GM19452 (cell line): ENCODE results near the gene ZNF585A.
"Not testable (repeated sequence)": the region's sequence is repeated elsewhere in the genome, so short reads cannot be mapped to it uniquely, and the experiment has no call there.

ENCODE experiments used
- ATAC-seq: cut with Tn5 transposase; IDR thresholded peaks from one replicate; pipeline ENCODE4 v1.9.1; 2021; ENCODE audit not compliant: unreplicated experiment

ZNF585A gene

DNA sequence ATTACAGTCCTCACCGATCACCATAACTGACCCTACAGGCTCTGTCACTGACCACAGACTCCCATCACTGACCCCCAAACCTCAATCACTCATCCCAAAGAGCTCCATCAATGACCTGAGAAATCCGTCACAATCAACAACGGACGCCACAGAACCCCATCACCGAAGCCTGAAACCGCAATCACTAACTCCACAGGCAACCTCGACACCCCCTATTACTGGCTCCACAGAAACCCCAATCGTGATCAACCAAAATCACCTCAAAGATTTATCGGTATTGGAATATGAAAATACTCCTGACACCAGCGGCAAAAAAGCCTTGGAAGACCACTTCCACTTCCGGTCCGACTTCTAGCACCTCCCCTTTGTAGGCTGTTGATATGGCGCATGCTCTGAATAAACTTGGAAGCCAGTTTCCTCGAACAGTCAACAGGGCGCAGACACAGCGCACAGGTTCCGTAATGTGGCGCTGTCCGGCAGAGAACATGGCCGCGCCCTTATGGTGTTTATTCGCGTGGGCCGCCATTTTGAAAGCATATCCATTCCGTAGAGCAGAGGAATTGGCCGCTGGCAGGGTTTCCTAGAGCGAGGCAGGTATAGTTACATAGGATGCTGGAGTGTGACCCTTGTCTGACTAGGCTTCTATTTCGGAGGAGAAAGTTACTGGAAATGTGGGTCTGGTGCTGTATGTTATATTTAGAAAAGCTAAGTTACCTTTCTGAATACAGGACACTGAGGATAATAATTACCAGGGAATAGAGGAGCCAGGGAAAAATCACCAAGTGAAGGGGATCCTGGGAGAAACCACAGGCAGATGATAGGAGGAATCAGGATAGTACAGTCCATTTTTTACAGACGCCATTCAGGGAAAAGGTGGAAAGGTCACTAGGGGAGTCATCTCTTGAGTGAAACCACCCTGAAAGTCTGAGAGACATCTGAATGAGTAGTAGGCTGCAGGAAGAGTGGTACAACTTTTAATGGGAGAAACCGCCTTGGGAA lies at the start of gene ZNF585A:
ZNF585A (minus strand) TSS at position 328 of the 999 bp plus-strand sequence. CDS start 2,785 bp downstream, outside the sequence.
- peak; percentile 99 for ATAC-seq

DNA sequence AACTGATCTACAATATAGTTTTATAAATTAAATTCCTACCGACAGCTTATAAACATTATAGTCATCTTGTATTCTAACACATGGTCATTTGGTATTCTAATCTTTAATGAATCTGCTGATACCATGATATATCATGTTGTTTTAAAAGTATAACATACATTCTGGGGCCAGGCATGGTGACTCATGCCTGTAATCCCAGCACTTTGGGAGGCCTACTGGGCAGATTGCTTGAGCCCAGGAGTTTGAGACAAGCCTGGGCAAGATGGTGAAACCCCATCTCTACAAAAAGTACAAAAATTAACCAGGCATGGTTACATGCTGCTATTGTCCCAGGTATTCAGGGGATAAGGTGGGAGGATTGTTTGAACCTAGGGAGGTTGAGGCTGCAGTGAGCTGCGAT lies 48.6 kb upstream of the ZNF585A start:
- no peak for ATAC-seq

GRCh38 chr19:37220383-37220782 lies 47.9 kb upstream of the ZNF585A start:
- ATAC-seq: no peak

- ATAC-seq: no peak
Measured at GRCh38 chr19:37218592-37218935, 46.1 kb upstream of the ZNF585A start.

DNA sequence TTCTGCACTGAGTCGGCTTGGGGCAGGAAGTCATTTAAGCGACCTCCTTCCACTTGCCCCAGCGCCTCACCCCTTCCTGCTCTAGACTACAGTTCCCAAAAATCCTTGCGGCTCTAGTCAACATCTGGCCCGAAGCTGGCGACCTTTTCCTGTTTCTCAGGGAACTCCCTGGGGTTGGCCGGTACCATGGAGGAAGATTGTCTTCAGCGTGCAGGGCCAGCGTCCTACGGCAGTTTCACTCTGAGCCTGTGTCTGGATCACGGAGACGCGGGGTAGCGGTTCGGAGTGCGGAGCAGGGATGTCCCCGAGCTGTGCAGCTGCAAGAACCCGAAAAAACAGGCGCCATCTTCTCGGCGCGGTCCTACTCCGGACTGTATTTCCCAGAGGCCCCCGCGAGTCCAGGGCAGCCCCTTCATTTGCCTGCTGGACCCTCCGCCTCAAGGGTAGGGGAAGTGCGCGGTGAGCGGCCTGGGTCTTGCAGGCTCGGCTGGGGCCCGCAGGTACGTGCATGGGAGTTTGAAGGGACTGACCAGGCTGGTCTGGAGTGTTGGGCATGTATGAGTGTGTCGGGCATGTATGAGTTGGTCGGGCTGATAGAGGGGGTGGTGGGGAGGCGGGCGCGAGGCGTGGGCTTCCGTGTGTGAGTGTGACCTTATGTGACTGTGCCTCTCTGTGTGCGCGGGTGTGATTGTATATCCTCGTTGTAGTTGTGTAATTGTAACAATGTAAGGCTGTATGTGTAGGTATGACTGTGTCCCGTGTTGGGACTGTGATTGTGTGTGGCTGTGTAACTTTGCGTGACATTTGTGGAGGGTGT lies 45.5 kb upstream of the ZNF585A start, which contains the start of gene ZNF383:
ZNF383 (plus strand) TSS at position 440 of the 817 bp plus-strand sequence. CDS start 12,240 bp downstream, outside the sequence.
- ATAC-seq: peak; percentile 95

GRCh38 chr19:37217480-37217774 lies 44.9 kb upstream of the ZNF585A start:
- ATAC-seq: peak; percentile 2

GRCh38 chr19:37197768-37198167 lies 25.3 kb upstream of the ZNF585A start:
- no peak for ATAC-seq

- not testable (repeated sequence) for ATAC-seq
Measured at GRCh38 chr19:37197115-37197514, 24.6 kb upstream of the ZNF585A start.

DNA sequence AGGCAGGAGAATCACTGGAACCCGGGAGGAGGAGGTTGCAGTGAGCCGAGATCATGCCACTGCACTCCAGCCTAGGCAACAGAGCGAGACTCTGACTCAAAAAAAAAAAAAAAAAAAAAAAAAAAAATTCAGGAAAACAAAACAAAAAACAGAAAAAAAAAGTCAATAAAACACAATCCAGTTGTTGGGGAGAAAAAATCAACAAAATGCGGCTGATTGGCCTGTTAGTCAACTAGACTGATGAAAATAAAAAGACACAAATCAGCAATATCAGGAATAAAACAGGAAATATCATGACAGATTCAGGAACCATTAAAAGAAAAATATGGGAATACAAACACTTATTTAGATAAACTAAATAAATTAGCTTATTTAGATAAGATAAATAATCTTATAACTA lies 22.8 kb upstream of the ZNF585A start:
- ATAC-seq: not testable (repeated sequence)

DNA sequence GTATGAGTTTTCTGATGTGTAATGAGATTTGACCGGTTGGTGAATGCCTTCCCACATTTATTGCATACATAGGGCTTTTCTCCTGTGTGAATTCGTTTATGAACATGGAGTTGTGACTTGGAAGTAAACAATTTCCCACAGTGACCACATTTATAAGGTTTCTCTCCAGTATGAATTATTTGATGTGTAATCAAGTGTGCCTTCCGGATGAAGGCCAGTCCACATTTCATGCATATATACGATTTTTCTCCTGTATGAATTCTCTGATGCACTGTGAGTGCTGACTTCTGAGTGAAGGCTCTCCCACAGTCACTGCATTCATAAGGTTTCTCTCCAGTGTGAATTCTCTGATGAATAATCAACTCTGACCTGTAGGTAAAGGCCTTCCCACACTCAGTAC lies 13.6 kb upstream of the ZNF585A start:
- ATAC-seq: not testable (repeated sequence)

- ATAC-seq: no peak
Measured at GRCh38 chr19:37165635-37166034, 6.9 kb downstream of the ZNF585A start.

DNA sequence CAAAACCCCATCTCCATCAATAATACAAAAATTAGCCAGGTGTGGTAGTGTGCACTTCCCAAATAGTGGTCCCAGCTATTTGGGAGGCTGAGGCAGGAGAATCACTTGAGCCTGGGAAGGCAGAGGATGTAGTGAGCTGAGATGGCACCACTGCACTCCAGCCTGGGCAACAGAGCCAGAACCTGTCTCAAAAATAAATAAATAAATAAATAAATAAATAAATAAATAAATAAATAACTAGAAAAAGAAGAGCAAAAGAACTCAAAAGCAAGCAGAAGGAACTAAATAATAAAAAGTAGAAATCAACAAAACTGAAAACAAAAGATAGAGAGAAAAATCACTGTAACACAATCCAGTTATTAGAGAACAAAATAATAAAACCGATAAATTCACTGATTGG lies 12.3 kb downstream of the ZNF585A start:
- no peak for ATAC-seq

DNA sequence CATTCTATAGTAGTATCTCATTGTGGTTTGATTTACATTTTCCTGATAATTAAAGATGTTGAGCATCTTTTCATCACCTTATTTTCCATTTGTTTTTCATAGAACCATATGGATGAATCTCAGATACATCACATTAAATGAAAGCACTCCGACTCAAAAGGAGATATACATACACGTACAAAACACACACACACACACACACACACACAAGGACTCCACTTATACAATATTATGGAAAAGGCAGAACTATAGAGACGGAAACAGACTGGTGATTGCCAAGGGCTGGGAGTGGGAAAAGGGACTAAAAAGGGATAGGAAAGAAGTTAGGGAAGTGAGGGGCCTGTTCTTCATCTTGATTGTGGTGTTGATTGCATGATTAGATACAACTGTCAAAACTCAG lies 24.3 kb downstream of the ZNF585A start:
- ATAC-seq: no peak

- no peak for ATAC-seq
Measured at GRCh38 chr19:37136111-37136510, 36.4 kb downstream of the ZNF585A start.

GRCh38 chr19:37128821-37129177 lies 43.7 kb downstream of the ZNF585A start:
- no peak for ATAC-seq

DNA sequence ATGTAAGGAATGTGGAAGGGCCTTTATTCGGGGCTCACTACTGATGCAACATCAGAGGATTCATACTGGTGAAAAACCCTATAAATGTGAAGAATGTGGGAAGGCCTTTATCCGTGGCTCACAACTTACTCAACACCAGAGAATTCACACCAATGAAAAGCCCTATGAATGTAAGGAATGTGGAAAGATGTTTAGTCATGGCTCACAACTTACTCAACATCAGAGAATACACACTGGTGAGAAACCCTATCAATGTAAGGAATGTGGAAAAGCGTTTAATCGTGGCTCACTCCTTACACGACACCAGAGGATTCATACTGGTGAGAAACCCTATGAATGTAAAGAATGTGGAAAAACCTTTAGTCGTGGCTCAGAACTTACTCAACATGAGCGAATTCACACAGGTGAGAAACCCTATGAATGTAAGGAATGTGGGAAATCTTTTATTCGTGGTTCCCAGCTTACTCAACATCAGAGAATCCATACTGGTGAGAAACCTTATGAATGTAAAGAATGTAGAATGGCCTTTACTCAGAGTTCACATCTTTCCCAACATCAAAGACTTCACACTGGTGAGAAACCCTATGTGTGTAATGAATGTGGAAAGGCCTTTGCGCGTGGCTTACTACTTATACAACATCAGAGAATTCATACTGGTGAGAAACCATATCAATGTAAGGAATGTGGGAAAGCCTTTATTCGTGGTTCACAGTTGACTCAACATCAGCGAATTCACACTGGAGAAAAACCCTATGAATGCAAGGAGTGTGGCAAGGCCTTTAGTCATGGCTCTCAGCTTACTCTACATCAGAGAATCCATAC lies 44.3 kb downstream of the ZNF585A start:
- no peak for ATAC-seq

GRCh38 chr19:37122093-37122492 lies 50.4 kb downstream of the ZNF585A start:
- not testable (repeated sequence) for ATAC-seq

DNA sequence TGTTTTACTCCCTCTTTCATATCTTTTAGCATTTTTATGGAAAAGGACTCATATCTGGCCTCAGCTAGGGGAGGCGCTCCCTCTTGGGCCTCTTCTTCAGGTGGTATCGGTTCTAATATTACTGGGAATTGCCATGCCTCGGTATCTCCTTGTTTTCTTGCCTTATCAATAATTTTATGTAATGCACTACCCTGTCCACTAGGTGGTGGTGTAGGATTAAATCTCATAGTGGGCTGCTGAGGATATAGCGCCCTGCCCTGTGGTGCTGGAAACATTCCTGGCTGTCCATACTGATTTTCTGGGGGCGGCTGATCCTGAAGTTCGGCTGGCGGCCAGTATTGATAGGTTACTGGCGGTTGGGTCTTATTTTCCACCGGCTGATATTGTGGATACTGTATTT lies 58.5 kb downstream of the ZNF585A start:
- ATAC-seq: no peak

DNA sequence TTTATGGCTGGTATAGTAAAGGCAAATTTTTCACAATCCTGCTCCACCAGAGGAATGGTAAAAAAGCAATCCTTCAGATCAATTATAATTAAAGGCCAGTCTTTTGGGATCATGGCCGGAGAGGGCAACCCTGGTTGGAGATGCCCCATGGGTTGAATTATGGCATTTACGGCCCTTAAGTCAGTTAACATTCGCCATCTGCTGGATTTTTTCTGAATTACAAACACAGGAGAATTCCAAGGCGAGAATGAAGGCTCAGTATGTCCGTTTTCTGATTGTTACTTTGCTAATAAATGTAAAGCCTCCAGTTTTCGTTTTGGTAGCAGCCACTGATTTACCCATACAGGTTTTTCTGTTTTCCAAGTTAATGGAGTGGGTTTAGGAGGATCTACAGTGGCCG lies 60.7 kb downstream of the ZNF585A start:
- ATAC-seq: not testable (repeated sequence)

- not testable (repeated sequence) for ATAC-seq
Measured at GRCh38 chr19:37104135-37104534, 68.4 kb downstream of the ZNF585A start.

DNA sequence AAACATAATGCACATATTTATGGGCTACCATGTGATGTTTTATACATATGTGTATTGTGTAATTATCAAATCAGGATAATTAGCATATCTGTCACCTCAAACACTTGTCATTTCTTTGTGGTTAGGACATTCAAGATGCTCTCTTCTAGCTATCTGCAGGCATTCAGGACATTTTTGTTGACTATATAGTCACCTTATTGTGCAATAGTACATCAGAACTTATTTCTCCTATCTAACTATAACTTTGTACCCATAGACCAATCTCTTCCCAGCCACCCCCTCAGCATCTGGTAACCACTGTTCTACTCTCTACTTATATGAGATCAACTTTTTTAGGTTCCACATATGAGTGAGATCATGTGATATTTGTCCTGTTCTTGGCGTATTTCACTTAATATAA lies 73.9 kb downstream of the ZNF585A start:
- no peak for ATAC-seq
